Measurements from ENCODE around the gene HCRTR1.
"Not testable (repeated sequence)": the region's sequence is repeated elsewhere in the genome, so short reads cannot be mapped to it uniquely, and the experiment has no call there.

Gene HCRTR1

DNA sequence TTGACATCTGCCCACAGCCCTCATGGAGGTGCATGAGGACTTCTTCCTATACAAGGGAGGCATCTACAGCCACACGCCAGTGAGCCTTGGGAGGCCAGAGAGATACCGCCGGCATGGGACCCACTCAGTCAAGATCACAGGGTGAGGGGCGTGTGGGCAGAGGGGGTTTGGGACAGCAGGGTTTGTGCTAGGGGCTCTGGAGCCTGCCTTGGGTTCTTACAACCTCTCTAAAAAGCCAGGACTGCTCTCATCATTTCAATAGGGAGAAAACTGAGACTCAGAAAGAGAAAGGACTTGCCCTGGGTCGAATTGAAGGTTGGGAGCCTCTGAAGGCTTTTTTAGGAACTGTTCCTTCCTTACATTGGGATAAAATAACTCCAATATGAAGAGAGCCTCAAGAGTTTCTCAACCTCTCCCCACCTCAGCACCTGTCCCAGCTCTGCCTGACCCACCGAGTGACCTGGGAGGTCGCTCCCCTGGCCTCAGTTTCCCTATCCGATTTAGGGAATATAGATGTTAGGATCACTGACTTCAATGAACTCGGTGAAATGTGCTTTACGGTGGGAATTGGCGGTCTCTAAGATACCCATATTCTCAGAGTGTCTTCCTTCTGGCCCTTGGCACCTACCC lies 31.6 kb upstream of the HCRTR1 start:
- POLR2A ChIA-PET (ENCODE audit: low non-redundant PET), result no interaction called here
- H3K27ac ChIP-seq, result peak overlapping the region; percentile 46
- CTCF ChIA-PET, result no interaction called here
- no peak for DNase-seq (ENCODE audit: low spot score)
- TF ChIP-seq, protein P1, sequence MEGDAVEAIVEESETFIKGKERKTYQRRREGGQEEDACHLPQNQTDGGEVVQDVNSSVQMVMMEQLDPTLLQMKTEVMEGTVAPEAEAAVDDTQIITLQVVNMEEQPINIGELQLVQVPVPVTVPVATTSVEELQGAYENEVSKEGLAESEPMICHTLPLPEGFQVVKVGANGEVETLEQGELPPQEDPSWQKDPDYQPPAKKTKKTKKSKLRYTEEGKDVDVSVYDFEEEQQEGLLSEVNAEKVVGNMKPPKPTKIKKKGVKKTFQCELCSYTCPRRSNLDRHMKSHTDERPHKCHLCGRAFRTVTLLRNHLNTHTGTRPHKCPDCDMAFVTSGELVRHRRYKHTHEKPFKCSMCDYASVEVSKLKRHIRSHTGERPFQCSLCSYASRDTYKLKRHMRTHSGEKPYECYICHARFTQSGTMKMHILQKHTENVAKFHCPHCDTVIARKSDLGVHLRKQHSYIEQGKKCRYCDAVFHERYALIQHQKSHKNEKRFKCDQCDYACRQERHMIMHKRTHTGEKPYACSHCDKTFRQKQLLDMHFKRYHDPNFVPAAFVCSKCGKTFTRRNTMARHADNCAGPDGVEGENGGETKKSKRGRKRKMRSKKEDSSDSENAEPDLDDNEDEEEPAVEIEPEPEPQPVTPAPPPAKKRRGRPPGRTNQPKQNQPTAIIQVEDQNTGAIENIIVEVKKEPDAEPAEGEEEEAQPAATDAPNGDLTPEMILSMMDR (conservative IDR thresholded peaks at IDR 0.05; ENCODE audit: low read depth), result no peak

- no peak for DNase-seq (ENCODE audit: low spot score)
- POLR2A ChIA-PET (ENCODE audit: low non-redundant PET), result no interaction called here
- TF ChIP-seq, protein P1 (conservative IDR thresholded peaks at IDR 0.05; ENCODE audit: low read depth), result no peak
- CTCF ChIA-PET, result interaction anchor here (0.5 to 0.6 kb wide), 2 partner anchors 22 to 164 kb away, joined by 3 read pairs; no protein-coding TSS in a partner anchor
- H3K27ac ChIP-seq, result peak overlapping the region; percentile 68
These were observed 30.8 kb upstream of the HCRTR1 start for GRCh38 chr1:31586376-31587327.

GRCh38 chr1:31587328-31587699 lies 30.2 kb upstream of the HCRTR1 start:
- peak overlapping the region; percentile 68 for H3K27ac ChIP-seq
- POLR2A ChIA-PET (ENCODE audit: low non-redundant PET); DNase-seq (ENCODE audit: low spot score): not testable (repeated sequence)
- CTCF ChIA-PET, result interaction anchor here (0.6 to 1.3 kb wide), 9 partner anchors 9 to 118 kb away, joined by 3 to 6 read pairs (median 3); no protein-coding TSS in a partner anchor

DNA sequence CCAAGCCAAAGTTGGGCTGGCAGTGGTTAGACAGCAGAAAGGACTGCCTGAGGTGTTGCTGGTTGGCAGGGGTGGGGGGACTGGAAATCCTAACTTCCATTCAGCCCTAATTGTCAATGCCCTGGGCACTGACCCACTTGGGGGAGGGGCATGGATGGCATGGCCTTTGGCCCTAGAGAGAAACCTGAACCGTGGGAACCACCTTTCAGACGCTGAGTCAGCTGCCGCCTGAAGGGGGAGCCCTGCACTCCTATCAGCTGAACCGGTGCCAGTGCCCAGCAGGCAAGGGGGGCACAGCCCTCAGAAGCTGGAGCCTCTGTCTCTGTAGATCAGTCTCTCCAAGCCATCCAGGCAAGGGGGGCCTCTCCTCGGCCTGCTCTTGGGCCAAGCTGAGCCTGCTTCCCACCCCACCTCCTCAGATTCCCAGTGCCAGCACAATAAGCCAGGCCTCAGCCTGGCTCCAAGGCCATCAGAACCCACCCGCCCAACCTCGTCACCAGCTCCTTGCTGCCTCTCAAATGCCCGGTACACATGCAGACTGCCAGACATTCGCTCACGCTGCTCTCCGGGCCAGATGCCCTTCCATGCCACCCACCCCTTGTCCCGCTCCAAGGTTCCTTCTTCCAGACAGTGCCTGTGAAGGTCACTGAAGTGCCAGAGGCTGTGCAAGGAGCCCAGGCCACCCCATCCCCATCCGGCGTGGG lies 29.6 kb upstream of the HCRTR1 start:
- CTCF ChIA-PET, result interaction anchor here (0.6 to 1.3 kb wide), 8 partner anchors 10 to 117 kb away, joined by 3 to 6 read pairs (median 3); no protein-coding TSS in a partner anchor
- POLR2A ChIA-PET (ENCODE audit: low non-redundant PET), result no interaction called here
- H3K27ac ChIP-seq, result peak overlapping the region; percentile 68
- TF ChIP-seq, protein P1 (conservative IDR thresholded peaks at IDR 0.05; ENCODE audit: low read depth), result peak; percentile 74
- peak; percentile 76 for DNase-seq (ENCODE audit: low spot score)

GRCh38 chr1:31588751-31589515 lies 28.6 kb upstream of the HCRTR1 start:
- POLR2A ChIA-PET (ENCODE audit: low non-redundant PET), result no interaction called here
- CTCF ChIA-PET, result no interaction called here
- no peak for DNase-seq (ENCODE audit: low spot score)
- TF ChIP-seq, protein P1 (conservative IDR thresholded peaks at IDR 0.05; ENCODE audit: low read depth), result no peak
- H3K27ac ChIP-seq, result peak overlapping the region; percentile 68

- ChIA-PET POLR2A (ENCODE audit: low non-redundant PET) (no interaction called here), CTCF (interaction anchor here (0.5 to 1.8 kb wide), 4 partner anchors 18 to 42 kb away, joined by 3 to 6 read pairs (median 4); no protein-coding TSS in a partner anchor)
- peak overlapping the region; percentile 15; the same call in 1 of the 2 replicates for H3K27ac ChIP-seq
- TF ChIP-seq, protein P1 (conservative IDR thresholded peaks at IDR 0.05; ENCODE audit: low read depth), result no peak
- DNase-seq (ENCODE audit: low spot score), result peak; percentile 49
These were observed 25.9 kb upstream of the HCRTR1 start for GRCh38 chr1:31591425-31592093.
